CD14-positive monocyte (primary cell): ENCODE results near the gene HOXD12. TPM values are rescaled to one million over a fixed set of nuclear protein-coding genes. Genes with fewer than 3 reads are reported as not detected.

ENCODE experiments used
- DNase-seq, 3 donors: peaks; one replicate each; pipeline ENCODE4 v3.0.0-alpha.2; 2011 to 2022
- H2AFZ ChIP-seq: 2 replicates; pipeline ENCODE4 v1.6.0; 2012; ENCODE audit warnings: mild to moderate bottlenecking, low read depth, low read length, inconsistent platforms; ENCODE audit not compliant: insufficient read depth, poor library complexity, severe bottlenecking
- H3K27ac ChIP-seq, 2 donors: 1 replicate in 1 of 2; 2 replicates in 1 of 2; pipeline ENCODE4 v1.5.1; 2012 to 2013; ENCODE audit warnings: low read length in 2 of 2, control low read depth in 1 of 2, inconsistent platforms in 1 of 2, low read depth in 1 of 2, mild to moderate bottlenecking in 1 of 2
- H3K27me3 ChIP-seq, 2 donors: one replicate each; pipeline versions ENCODE4 v1.6.0 to v1.6.1; 2011 to 2013; ENCODE audit warnings: low read length in 2 of 2; ENCODE audit not compliant: control insufficient read depth in 2 of 2, insufficient read depth in 2 of 2
- H3K36me3 ChIP-seq, 2 donors: replicated peaks in 1 of 2; 1 replicate in 1 of 2; 2 replicates in 1 of 2; pipeline versions ENCODE4 v1.5.1 to v1.6.1; 2012 to 2013; ENCODE audit warnings: low read length in 2 of 2, control low read depth in 1 of 2, inconsistent platforms in 1 of 2, mild to moderate bottlenecking in 1 of 2; ENCODE audit not compliant: insufficient read depth in 2 of 2, control insufficient read depth in 1 of 2
- H3K4me1 ChIP-seq, 2 donors: 1 replicate in 1 of 2; 2 replicates in 1 of 2; pipeline versions ENCODE4 v1.5.1 to v1.6.1; 2012 to 2013; ENCODE audit warnings: low read length in 2 of 2, control low read depth in 1 of 2, inconsistent platforms in 1 of 2, mild to moderate bottlenecking in 1 of 2, moderate library complexity in 1 of 2; ENCODE audit not compliant: insufficient read depth in 2 of 2, control insufficient read depth in 1 of 2
- H3K4me2 ChIP-seq: replicated peaks from 2 replicates; pipeline ENCODE3; 2012; ENCODE audit warnings: low read length, moderate library complexity, mild to moderate bottlenecking; ENCODE audit not compliant: poor library complexity, severe bottlenecking; ENCODE audit errors: extremely low read depth
- H3K4me3 ChIP-seq, 3 experiments: fragments of 200-600 bp in 1 of 3; sonication (generic) in 1 of 3; replicated peaks in 1 of 3; 1 replicate in 2 of 3; 2 replicates in 1 of 3; pipeline ENCODE4 v1.5.1; 2011 to 2013; ENCODE audit warnings: low read length in 3 of 3, mild to moderate bottlenecking in 3 of 3, control low read depth in 2 of 3, low read depth in 2 of 3, inconsistent platforms in 1 of 3, moderate library complexity in 1 of 3
- H3K79me2 ChIP-seq: 2 replicates; pipeline ENCODE4 v1.6.0; 2012; ENCODE audit warnings: mild to moderate bottlenecking, control low read depth, inconsistent platforms, low read length, moderate library complexity; ENCODE audit not compliant: insufficient read depth
- H3K9ac ChIP-seq: 2 replicates; pipeline ENCODE4 v1.6.0; 2017; ENCODE audit warnings: low read length, mild to moderate bottlenecking; ENCODE audit not compliant: insufficient read depth, poor library complexity, severe bottlenecking
- H3K9me3 ChIP-seq, 2 donors: replicated peaks in 1 of 2; 1 replicate in 1 of 2; 2 replicates in 1 of 2; pipeline versions ENCODE4 v1.5.1 to v1.6.1; 2012 to 2013; ENCODE audit warnings: low read length in 2 of 2, control low read depth in 1 of 2; ENCODE audit not compliant: control insufficient read depth in 1 of 2, insufficient read depth in 1 of 2
- H4K20me1 ChIP-seq: 2 replicates; pipeline ENCODE4 v1.6.0; 2012; ENCODE audit warnings: mild to moderate bottlenecking, low read length, control low read depth, moderate library complexity; ENCODE audit not compliant: insufficient read depth
- H3K27ac Mint-ChIP-seq, 7 donors: one replicate each; pipeline ENCODE4 v1.8.0; 2020; ENCODE audit warnings: mild to moderate bottlenecking in 7 of 7, mixed read lengths in 7 of 7, moderate library complexity in 6 of 7, inconsistent platforms in 2 of 7
- H3K27me3 Mint-ChIP-seq, 3 donors: one replicate each; pipeline ENCODE4 v1.8.0; 2021 to 2022; ENCODE audit warnings: low read depth in 3 of 3, mild to moderate bottlenecking in 3 of 3, mixed read lengths in 3 of 3, moderate library complexity in 3 of 3, inconsistent platforms in 1 of 3
- H3K36me3 Mint-ChIP-seq, 2 donors: one replicate each; pipeline ENCODE4 v1.8.0; 2020; ENCODE audit warnings: mixed read lengths in 2 of 2, inconsistent platforms in 1 of 2, mild to moderate bottlenecking in 1 of 2
- H3K4me1 Mint-ChIP-seq: one replicate; pipeline ENCODE4 v1.8.0; 2020; ENCODE audit warnings: mild to moderate bottlenecking, mixed read lengths
- H3K4me3 Mint-ChIP-seq, 2 donors: one replicate each; pipeline ENCODE4 v1.8.0; 2020; ENCODE audit warnings: mild to moderate bottlenecking in 2 of 2, mixed read lengths in 2 of 2, moderate library complexity in 1 of 2
- H3K9me3 Mint-ChIP-seq, 7 donors: one replicate each; pipeline ENCODE4 v1.8.0; 2020 to 2022; ENCODE audit warnings: mixed read lengths in 7 of 7, mild to moderate bottlenecking in 6 of 7, moderate library complexity in 6 of 7, inconsistent platforms in 2 of 7
- CTCF ChIP-seq: fragments of 200-600 bp; IDR thresholded peaks from one replicate; pipeline ENCODE4 v1.8.0; 2022; ENCODE audit warnings: antibody characterized with exemption, mild to moderate bottlenecking
- WGBS: methylation state at CpG from one replicate; pipeline ENCODE4 v1.1.5; 2013; ENCODE audit warnings: missing lambda C conversion rate; ENCODE audit not compliant: insufficient coverage; 5-methylcytosine and 5-hydroxymethylcytosine counted together
- intact Hi-C, 2 donors: fragments of 100-400 bp; cut with micrococcal nuclease; formaldehyde crosslinking; loops; one replicate each; pipeline versions ENCODE4 v1.15.0 to v1.15.1; 2023
- polyA plus RNA-seq, 3 donors: library from polyadenylated mRNA; depleted of rRNA in 1 of 3; unstranded in 2 of 3; stranded (reverse) in 1 of 3; fragments of 300-500 nt in 2 of 3; fragments of >200 nt in 1 of 3; fragmentation: Illumina TruSeq in 2 of 3; gene quantifications; 1 replicate in 2 of 3; 2 replicates in 1 of 3; pipeline ENCODE4 v1.2.3, GENCODE V29; 2012 to 2021

Gene HOXD12
- polyA plus RNA-seq, 3 donors, result not detected

DNA sequence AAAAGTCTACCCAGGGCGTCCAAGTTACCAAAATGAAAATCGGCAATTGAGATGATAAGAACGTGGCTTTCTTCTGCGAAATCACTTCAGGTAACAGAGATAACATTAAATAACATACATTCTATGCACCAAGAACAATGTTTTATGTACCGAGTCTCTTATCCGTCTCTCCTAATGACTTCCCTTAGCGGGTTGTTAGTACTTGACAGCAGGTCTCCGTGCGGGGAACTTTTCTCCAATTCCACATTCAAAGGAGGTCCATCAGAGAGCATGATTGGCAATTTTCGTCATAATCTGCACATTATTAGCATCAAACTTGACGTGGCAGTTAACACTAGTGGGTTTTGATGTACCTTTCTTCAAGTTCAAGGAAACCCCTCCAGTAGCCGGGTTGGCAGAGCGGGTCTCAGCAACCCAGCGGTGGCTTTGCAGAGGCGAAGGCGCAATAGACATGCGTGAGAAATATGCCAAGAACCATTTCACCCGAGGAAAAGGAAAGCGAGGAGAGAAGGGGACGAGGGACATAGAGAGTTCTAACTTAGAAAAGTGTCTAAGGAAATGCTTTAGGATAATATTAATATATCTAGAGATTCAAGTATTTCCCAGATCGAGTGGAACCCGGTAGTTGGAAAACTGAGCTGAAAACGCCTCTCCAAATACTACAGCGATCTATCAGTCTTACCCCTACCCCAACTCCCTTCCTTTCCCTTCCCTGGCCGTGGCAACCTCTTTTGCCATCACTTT is 20.9 kb upstream of the HOXD12 start:
- Histone ChIP-seq H3K27me3 (peaks cover 91 to 96% of the 10 kb centered on the region in 2 donors), H4K20me1 (no peaks in the 10 kb centered on the region), H3K9ac (no peak overlapping the region), H3K4me1 (peaks cover 0 to 20% of the 10 kb centered on the region in 2 donors), H3K4me2 (no peak overlapping the region), H3K9me3 (peaks cover 8 to 69% of the 10 kb centered on the region in 2 donors), H3K36me3 (no peaks in the 10 kb centered on the region), H3K27ac (no peak overlapping the region), H3K4me3 (no peak overlapping the region), H2AFZ (no peak overlapping the region), H3K79me2 (no peaks in the 10 kb centered on the region)
- intact Hi-C loops, result loop anchor here in 1 of 2 donors (5.0 kb wide), 1 partner anchor 34 kb away; no protein-coding TSS in a partner anchor
- Mint-ChIP-seq H3K4me1 (peaks cover 22% of the 10 kb centered on the region), H3K9me3 (peaks cover 10 to 45% (median 35%) of the 10 kb centered on the region in 7 donors), H3K36me3 (peaks cover 8 to 15% of the 10 kb centered on the region in 2 donors), H3K27ac (no peak overlapping the region), H3K4me3 (peak overlapping the region in 1 of 2 donors; percentile 92), H3K27me3 (peaks cover 85 to 95% (median 91%) of the 10 kb centered on the region in 3 donors)
- TF ChIP-seq CTCF, result no peak
- DNase-seq, result no peak
- 15% methylated on average over 10 of the region's 25 CpGs for WGBS

DNA sequence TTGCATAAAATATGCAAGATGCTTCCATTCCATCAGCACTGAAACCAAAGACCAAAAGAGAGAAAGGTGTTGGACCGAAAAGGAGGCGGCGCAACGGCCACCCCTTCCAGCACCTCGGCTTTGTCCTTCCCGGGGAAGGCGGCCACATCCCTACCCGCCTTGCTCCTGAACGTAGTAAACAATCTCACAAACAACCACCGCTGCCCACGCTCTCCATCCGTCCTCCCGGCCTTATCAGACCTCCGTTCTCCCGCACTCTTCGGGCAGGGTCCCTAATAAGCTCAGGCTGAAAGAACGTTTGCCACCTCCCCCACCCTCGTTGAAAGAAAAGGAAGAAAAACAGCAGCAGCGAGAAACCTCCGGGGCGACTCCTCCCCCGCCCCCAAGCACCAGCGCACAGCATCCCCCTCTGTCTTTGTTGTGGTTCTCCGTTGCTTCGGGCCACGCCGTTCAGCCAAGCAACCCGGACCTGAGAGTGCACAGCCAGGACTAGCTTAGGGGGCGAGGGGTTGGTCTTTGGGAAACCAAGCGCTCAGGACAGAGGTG is 20.2 kb upstream of the HOXD12 start:
- Mint-ChIP-seq H3K27ac (peak overlapping the region in 1 of 7 donors; percentile 6), H3K4me3 (peak overlapping the region; percentile 2 to 92), H3K36me3 (peaks cover 8 to 15% of the 10 kb centered on the region in 2 donors), H3K9me3 (peaks cover 10 to 50% (median 37%) of the 10 kb centered on the region in 7 donors), H3K4me1 (peaks cover 22% of the 10 kb centered on the region), H3K27me3 (peaks cover 85 to 95% (median 91%) of the 10 kb centered on the region in 3 donors)
- no peak for DNase-seq
- Histone ChIP-seq H2AFZ (no peak overlapping the region), H3K4me3 (no peak overlapping the region), H3K79me2 (no peaks in the 10 kb centered on the region), H4K20me1 (no peaks in the 10 kb centered on the region), H3K9ac (no peak overlapping the region), H3K4me1 (peaks cover 0 to 20% of the 10 kb centered on the region in 2 donors), H3K27ac (no peak overlapping the region), H3K36me3 (no peaks in the 10 kb centered on the region), H3K27me3 (peaks cover 91 to 96% of the 10 kb centered on the region in 2 donors), H3K9me3 (peaks cover 8 to 74% of the 10 kb centered on the region in 2 donors), H3K4me2 (peak overlapping the region; percentile 44)
- intact Hi-C loops, result loop anchor here in 1 of 2 donors (5.0 kb wide), 1 partner anchor 33 kb away; no protein-coding TSS in a partner anchor
- TF ChIP-seq CTCF, result no peak
- WGBS, result 5% methylated on average over 27 of the region's 30 CpGs
